ENCODE data around the gene IL4I1.

DNA sequence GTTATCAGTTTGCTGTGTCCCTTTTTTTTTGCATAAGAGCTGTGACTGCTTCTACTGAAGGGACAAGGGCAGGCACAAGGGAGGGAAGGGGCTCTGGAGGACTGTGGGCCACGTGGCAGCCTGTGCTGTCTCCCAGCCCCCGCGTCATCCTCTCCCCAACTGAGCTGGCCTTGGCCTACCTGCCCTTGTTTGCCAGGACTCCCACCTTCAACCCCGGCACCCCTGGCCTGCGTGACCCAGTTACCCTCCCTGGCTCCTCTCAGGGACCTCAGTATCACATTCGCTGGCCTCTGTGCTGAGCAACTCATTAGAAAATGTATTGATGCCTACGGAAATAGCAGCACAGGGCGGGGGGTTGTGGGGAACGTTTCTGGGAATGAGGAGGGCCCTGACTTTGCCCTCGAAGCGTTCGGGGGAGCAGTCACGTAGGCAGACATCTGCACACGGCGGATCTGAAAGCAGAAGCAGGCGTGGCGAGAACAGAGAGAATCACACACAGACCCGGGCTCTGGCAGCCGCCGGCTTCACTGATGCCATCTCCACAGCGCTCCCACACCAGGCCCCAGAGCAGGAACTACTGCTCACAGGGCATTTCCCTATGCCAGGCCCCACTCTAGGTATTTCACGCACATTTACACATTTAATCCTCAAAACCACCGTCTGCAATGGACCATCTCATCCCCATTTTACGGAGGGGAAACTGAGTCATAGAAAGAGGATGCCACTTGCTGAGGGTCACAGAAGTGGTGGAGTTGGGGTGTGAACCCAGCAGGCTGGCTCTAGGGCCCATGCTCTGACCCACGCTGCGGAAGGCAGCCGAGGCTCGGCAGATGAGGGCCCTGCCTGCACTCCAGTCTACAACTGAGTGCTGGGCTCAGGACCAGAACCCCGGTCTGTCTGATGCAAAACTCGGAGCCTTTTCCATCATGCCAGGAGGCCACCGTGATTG lies 26.6 kb upstream of the IL4I1 start:
- no peak for TF ChIP-seq EZH2 (IDR thresholded peaks at IDR 0.05; ENCODE audit: borderline replicate concordance, low read length)
- TF ChIP-seq CTCF (conservative IDR thresholded peaks at IDR 0.05 in 1 of 2, IDR thresholded peaks at IDR 0.05 in 1 of 2; ENCODE audit: extremely low read depth in 1 of 2, insufficient read depth in 1 of 2, low read depth in 1 of 2, low read length in 2 of 2): no peak

Data from mammary epithelial cell (primary cell).